Activated B cell treated with CpG ODN at 0.5 μM for 24 hours (primary cell): Measurements from ENCODE around the gene DNAH3. TPM values are rescaled to one million over a fixed set of nuclear protein-coding genes. Genes with fewer than 3 reads are reported as not detected.
"Not testable (repeated sequence)": the region's sequence is repeated elsewhere in the genome, so short reads cannot be mapped to it uniquely, and the experiment has no call there.

Experiments used
- ATAC-seq: fragments of 200-7000 bp; cut with Tn5 transposase; one replicate; pipeline ENCODE4 v1.10.0; 2021; ENCODE audit warnings: low read depth, mild to moderate bottlenecking, moderate library complexity
- CTCF ChIA-PET: fragments of 350-600 bp; sonication (Branson Sonifier 250); formaldehyde crosslinking; loops from one replicate; lab custom pipeline; 2021; ENCODE audit warnings: antibody characterized with exemption; lab: Charles Lee
- POLR2A ChIA-PET: fragments of 350-600 bp; sonication (Branson Sonifier 250); formaldehyde crosslinking; loops from one replicate; lab custom pipeline; 2021; ENCODE audit warnings: antibody characterized with exemption; lab: Charles Lee
- DNase-seq: peaks from one replicate; pipeline ENCODE4 v3.0.0; 2022
- H3K27ac Mint-ChIP-seq: one replicate; pipeline ENCODE4 v1.8.0; 2020; ENCODE audit warnings: mixed read lengths
- H3K27me3 Mint-ChIP-seq: one replicate; pipeline ENCODE4 v1.8.0; 2021; ENCODE audit warnings: mixed read lengths
- H3K36me3 Mint-ChIP-seq: one replicate; pipeline ENCODE4 v1.8.0; 2021; ENCODE audit warnings: low read depth, mixed read lengths
- H3K4me1 Mint-ChIP-seq: one replicate; pipeline ENCODE4 v1.8.0; 2021; ENCODE audit warnings: mixed read lengths
- H3K4me3 Mint-ChIP-seq: one replicate; pipeline ENCODE4 v1.8.0; 2020; ENCODE audit warnings: mild to moderate bottlenecking, mixed read lengths
- H3K9me3 Mint-ChIP-seq: one replicate; pipeline ENCODE4 v1.8.0; 2020; ENCODE audit warnings: mixed read lengths
- intact Hi-C: fragments of 100-400 bp; cut with micrococcal nuclease; formaldehyde crosslinking; loops from one replicate; pipeline ENCODE4 v1.15.1; 2024
- total RNA-seq: library from RNA; stranded (reverse); gene quantifications from 2 replicates; pipeline ENCODE4 v1.2.3, GENCODE V29; 2022
- TF ChIP-seq, protein P1 (sequence below): fragments of 200-600 bp; IDR thresholded peaks from one replicate; pipeline ENCODE4 v1.8.0; 2022; ENCODE audit warnings: antibody characterized with exemption, mild to moderate bottlenecking

The DNAH3 gene
- total RNA-seq, 1 donor from 2014 or later: not detected

DNA sequence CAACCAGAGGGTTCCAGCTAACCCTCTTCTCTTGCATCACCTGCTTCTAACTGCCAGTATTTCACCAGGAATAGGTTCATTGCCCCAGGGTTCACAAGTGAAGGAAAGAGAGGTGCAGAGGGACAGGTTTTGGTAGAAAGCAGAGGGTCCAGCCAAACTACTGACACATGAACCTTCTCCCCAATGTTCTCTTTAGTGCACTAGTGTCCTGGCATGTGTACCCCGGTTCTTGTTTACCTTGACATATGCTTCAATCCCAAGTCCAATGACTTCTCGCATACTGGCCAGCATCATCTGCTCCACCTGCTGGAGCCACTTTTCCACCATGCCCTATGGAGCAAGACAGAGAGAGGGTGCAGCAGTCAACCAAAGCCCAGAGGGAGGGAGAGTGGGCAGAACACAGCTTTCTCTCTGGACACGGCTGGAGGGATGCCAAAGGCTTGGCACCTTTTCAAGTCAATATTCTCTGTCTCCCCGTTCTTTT is 90.6 kb downstream of the DNAH3 start:
- POLR2A ChIA-PET: no interaction called here
- no peak overlapping the region for H3K27ac Mint-ChIP-seq
- H3K9me3 Mint-ChIP-seq: no peaks in the 10 kb centered on the region
- DNase-seq (no peak), ATAC-seq (no peak)
- intact Hi-C loops: no loop called here
- H3K36me3 Mint-ChIP-seq: no peaks in the 10 kb centered on the region
- H3K27me3 Mint-ChIP-seq: peaks cover 11% of the 10 kb centered on the region
- TF ChIP-seq, protein P1, sequence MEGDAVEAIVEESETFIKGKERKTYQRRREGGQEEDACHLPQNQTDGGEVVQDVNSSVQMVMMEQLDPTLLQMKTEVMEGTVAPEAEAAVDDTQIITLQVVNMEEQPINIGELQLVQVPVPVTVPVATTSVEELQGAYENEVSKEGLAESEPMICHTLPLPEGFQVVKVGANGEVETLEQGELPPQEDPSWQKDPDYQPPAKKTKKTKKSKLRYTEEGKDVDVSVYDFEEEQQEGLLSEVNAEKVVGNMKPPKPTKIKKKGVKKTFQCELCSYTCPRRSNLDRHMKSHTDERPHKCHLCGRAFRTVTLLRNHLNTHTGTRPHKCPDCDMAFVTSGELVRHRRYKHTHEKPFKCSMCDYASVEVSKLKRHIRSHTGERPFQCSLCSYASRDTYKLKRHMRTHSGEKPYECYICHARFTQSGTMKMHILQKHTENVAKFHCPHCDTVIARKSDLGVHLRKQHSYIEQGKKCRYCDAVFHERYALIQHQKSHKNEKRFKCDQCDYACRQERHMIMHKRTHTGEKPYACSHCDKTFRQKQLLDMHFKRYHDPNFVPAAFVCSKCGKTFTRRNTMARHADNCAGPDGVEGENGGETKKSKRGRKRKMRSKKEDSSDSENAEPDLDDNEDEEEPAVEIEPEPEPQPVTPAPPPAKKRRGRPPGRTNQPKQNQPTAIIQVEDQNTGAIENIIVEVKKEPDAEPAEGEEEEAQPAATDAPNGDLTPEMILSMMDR: no peak
- CTCF ChIA-PET: no interaction called here
- no peaks in the 10 kb centered on the region for H3K4me1 Mint-ChIP-seq
- no peak overlapping the region for H3K4me3 Mint-ChIP-seq

DNA sequence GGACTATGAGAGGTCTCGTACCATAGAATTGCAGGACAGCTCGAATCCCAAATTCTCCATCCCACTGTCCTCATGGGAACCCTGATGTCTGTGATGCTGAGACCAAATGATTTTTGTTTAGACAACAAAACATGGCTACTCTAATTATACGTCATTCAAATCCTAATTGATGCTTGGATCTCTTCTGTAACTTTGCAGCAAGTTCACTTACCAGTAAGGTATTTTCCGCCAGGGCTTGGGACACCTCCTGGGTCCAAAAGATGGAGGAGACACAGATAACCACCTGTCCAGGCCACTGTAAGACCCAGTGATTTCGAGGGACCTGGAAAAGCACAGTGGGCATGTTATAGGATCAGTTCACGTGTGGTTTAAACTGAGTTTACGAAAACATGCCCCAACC is 92.8 kb downstream of the DNAH3 start:
- intact Hi-C loops: no loop called here
- DNase-seq (no peak), ATAC-seq (no peak)
- TF ChIP-seq, protein P1: no peak
- Mint-ChIP-seq H3K27me3 (peaks cover 14% of the 10 kb centered on the region), H3K9me3 (no peaks in the 10 kb centered on the region), H3K4me1 (no peaks in the 10 kb centered on the region), H3K36me3 (no peaks in the 10 kb centered on the region), H3K27ac (no peak overlapping the region), H3K4me3 (no peak overlapping the region)
- ChIA-PET POLR2A (no interaction called here), CTCF (no interaction called here)

DNA sequence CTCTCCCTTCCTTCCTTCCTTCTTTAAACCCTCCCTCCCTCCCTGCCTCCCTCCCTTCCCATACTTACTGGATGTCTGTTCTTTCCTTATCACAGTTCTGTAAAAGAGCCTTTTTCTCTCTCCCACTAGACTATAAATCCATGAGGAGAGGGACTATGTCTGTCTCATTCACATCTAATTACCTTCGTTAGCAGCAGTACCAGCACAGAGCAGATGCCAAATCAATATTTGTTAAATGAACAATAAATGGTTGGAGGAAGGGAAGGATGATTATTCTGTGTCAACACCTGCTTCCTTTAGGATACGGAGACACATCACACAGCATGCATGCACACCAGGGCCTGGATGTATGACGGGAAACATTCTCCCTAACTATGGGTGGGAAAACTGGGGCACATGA is 94.2 kb downstream of the DNAH3 start:
- intact Hi-C loops: no loop called here
- Mint-ChIP-seq H3K27me3 (peaks cover 20% of the 10 kb centered on the region), H3K9me3 (no peaks in the 10 kb centered on the region), H3K4me3 (no peak overlapping the region), H3K4me1 (no peaks in the 10 kb centered on the region), H3K27ac (no peak overlapping the region), H3K36me3 (no peaks in the 10 kb centered on the region)
- POLR2A ChIA-PET: interaction anchor here (0.6 kb wide), 1 partner anchor 1603 kb away, joined by 4 read pairs; no protein-coding TSS in a partner anchor
- CTCF ChIA-PET: no interaction called here
- no peak for ATAC-seq
- TF ChIP-seq, protein P1: no peak
- no peak for DNase-seq

DNA sequence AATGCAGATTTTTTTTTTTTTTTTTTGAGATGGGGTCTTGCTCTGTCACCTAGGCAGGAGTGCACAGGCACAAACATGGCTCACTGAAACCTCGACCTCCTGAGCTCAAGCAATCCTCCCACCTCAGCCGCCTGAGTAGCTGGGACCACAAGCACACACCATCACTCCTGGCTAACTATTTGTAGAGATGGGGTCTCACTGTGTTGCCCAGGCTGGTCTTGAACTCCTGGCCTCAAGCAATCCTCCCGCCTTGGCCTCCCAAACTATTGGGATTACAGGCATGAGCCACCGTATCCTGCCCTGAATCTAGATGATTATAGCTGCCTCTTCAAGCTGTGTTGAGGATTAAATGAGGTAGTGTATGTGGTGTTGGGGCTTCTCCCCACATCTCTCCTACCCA is 94.9 kb downstream of the DNAH3 start:
- H3K27ac Mint-ChIP-seq, H3K4me1 Mint-ChIP-seq, DNase-seq, ATAC-seq, H3K4me3 Mint-ChIP-seq, intact Hi-C loops, H3K36me3 Mint-ChIP-seq, H3K9me3 Mint-ChIP-seq, CTCF ChIA-PET: not testable (repeated sequence)
- peaks cover 27% of the 10 kb centered on the region for H3K27me3 Mint-ChIP-seq
- POLR2A ChIA-PET: interaction anchor here (0.6 kb wide), 1 partner anchor 1603 kb away, joined by 4 read pairs; no protein-coding TSS in a partner anchor

DNA sequence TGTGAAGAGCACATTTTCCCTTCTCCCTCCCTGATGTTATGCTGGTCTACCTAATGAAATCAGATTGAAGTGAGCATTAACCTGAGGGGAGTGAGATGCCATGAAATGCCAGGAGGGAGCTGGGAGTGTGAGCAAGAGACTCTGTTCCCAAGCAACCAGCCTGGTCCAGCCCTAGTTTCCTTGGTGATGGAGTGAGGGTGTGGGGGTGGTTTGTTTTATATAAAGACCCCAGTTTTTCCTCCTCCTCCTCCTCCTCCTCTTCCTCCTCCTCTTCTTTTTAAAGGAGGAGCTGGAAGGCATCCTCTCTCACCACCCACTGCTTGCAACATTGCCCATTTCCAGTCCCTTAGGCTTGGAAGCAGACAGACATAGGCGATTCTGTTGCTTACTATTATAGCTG is 97.1 kb downstream of the DNAH3 start:
- TF ChIP-seq, protein P1: no peak
- ChIA-PET CTCF (interaction anchor here (0.5 kb wide), 1 partner anchor 255 kb away, joined by 3 read pairs; no protein-coding TSS in a partner anchor), POLR2A (no interaction called here)
- H3K4me3 Mint-ChIP-seq: no peak overlapping the region
- H3K36me3 Mint-ChIP-seq: no peaks in the 10 kb centered on the region
- intact Hi-C loops: no loop called here
- no peaks in the 10 kb centered on the region for H3K9me3 Mint-ChIP-seq
- DNase-seq (no peak), ATAC-seq (no peak)
- no peaks in the 10 kb centered on the region for H3K4me1 Mint-ChIP-seq
- H3K27me3 Mint-ChIP-seq: peaks cover 32% of the 10 kb centered on the region
- no peak overlapping the region for H3K27ac Mint-ChIP-seq

DNA sequence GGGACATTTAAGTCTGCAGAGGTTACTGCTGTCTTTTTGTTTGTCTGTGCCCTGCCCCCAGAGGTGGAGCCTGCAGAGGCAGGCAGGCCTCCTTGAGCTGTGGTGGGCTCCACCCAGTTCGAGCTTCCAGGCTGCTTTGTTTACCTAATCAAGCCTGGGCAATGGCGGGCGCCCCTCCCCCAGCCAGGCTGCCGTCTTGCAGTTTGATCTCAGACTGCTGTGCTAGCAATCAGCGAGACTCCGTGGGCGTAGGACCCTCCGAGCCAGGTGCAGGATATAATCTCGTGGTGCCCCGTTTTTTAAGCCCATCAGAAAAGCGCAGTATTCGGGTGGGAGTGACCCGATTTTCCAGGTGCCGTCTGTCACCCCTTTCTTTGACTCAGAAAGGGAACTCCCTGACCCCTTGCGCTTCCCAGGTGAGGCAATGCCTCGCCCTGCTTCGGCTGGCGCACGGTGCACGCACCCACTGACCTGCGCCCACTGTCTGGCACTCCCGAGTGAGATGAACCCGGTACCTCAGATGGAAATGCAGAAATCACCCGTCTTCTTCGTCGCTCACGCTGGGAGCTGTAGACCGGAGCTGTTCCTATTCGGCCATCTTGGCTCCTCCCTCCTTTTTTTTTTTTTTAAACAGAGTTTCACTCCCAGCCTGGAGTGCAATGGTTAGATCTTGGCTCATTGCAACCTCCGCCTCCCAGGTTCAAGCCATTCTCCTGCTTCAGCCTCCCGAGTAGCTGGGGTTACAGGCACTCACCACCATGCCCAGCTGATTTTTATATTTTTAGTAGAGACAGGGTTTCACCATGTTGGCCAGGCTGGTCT is 102.3 kb downstream of the DNAH3 start:
- not testable (repeated sequence) for H3K9me3 Mint-ChIP-seq

More for the DNA sequence above, 102.3 kb downstream of the DNAH3 start:
- CTCF ChIA-PET, DNase-seq, ATAC-seq, H3K27ac Mint-ChIP-seq, H3K4me3 Mint-ChIP-seq, intact Hi-C loops, H3K36me3 Mint-ChIP-seq, POLR2A ChIA-PET, H3K4me1 Mint-ChIP-seq: not testable (repeated sequence)
- peaks cover 22% of the 10 kb centered on the region for H3K27me3 Mint-ChIP-seq
